A673 (cell line): ENCODE data around the gene KAT8.
"Not testable (repeated sequence)": the region's sequence is repeated elsewhere in the genome, so short reads cannot be mapped to it uniquely, and the experiment has no call there.

Experiments
- EZH2 ChIP-seq: fragments of 200-600 bp; sonication (generic); IDR thresholded peaks from 2 replicates; pipeline ENCODE4 v1.6.1; 2017; ENCODE audit warnings: borderline replicate concordance, low read depth, mild to moderate bottlenecking, mixed read lengths, antibody characterized with exemption, low read length; ENCODE audit not compliant: poor library complexity, severe bottlenecking
- TF ChIP-seq, protein P1 (sequence below): fragments of 300-800, 200-600 bp; sonication (generic); conservative IDR thresholded peaks from 2 replicates; pipeline ENCODE4 v1.5.1; 2017; ENCODE audit warnings: low read depth, mild to moderate bottlenecking, antibody characterized with exemption, low read length, moderate library complexity, mixed read lengths

DNA sequence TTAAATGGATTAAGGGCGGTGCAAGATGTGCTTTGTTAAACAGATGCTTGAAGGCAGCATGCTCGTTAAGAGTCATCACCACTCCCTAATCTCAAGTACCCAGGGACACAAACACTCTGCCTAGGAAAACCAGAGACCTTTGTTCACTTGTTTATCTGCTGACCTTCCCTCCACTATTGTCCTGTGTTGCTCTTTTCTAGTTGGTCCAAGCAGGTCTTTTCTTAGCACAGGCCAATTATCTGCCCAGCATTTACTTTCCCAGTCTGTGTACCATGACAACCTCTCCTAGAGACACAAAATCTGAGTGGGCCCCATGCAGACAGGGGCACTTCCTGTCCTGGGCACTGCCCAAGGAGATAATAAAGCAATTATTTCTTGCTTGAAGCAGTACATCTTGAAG, 52.6 kb downstream of the KAT8 start:
- TF ChIP-seq, protein P1, sequence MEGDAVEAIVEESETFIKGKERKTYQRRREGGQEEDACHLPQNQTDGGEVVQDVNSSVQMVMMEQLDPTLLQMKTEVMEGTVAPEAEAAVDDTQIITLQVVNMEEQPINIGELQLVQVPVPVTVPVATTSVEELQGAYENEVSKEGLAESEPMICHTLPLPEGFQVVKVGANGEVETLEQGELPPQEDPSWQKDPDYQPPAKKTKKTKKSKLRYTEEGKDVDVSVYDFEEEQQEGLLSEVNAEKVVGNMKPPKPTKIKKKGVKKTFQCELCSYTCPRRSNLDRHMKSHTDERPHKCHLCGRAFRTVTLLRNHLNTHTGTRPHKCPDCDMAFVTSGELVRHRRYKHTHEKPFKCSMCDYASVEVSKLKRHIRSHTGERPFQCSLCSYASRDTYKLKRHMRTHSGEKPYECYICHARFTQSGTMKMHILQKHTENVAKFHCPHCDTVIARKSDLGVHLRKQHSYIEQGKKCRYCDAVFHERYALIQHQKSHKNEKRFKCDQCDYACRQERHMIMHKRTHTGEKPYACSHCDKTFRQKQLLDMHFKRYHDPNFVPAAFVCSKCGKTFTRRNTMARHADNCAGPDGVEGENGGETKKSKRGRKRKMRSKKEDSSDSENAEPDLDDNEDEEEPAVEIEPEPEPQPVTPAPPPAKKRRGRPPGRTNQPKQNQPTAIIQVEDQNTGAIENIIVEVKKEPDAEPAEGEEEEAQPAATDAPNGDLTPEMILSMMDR = not testable (repeated sequence)
- TF ChIP-seq EZH2 = not testable (repeated sequence)
